DND-41 (cell line): ENCODE results near the gene PCNX1.

Source experiments
- ATAC-seq: fragments of 200-7000 bp; cut with Tn5 transposase; 3 replicates; pipeline ENCODE4 v1.9.1; 2021; ENCODE audit warnings: low read depth; ENCODE audit not compliant: insufficient read depth
- DNase-seq: peaks from one replicate; pipeline ENCODE4 v3.0.0-alpha.2; 2020
- H2AFZ ChIP-seq: 2 replicates; pipeline ENCODE4 v1.6.0; 2012; ENCODE audit warnings: low read depth, low read length
- H3K27ac ChIP-seq: 2 replicates; pipeline ENCODE4 v1.5.1; 2012; ENCODE audit warnings: low read length, inconsistent platforms
- H3K27me3 ChIP-seq: fragments of 200-600 bp; sonication (generic); 2 replicates; pipeline ENCODE4 v1.6.0; 2012; ENCODE audit warnings: low read length, mild to moderate bottlenecking, inconsistent platforms; ENCODE audit not compliant: insufficient read depth, poor library complexity
- H3K36me3 ChIP-seq: 2 replicates; pipeline ENCODE4 v1.5.1; 2012; ENCODE audit warnings: low read length, inconsistent platforms; ENCODE audit not compliant: insufficient read depth
- H3K4me1 ChIP-seq: 2 replicates; pipeline ENCODE4 v1.5.1; 2012; ENCODE audit warnings: mild to moderate bottlenecking, low read length; ENCODE audit not compliant: insufficient read depth
- H3K4me2 ChIP-seq: 2 replicates; pipeline ENCODE4 v1.6.0; 2012; ENCODE audit warnings: mild to moderate bottlenecking, moderate library complexity, low read length, inconsistent platforms; ENCODE audit not compliant: insufficient read depth
- H3K4me3 ChIP-seq, 2 experiments: fragments of 200-600 bp in 1 of 2; shearing (Covaris generic) in 1 of 2; 2 replicates each; pipeline ENCODE4 v1.5.1; 2012 to 2016; ENCODE audit warnings: inconsistent platforms in 2 of 2, low read length in 2 of 2, mild to moderate bottlenecking in 2 of 2, low read depth in 1 of 2, moderate library complexity in 1 of 2
- H3K79me2 ChIP-seq: 2 replicates; pipeline ENCODE4 v1.6.0; 2012; ENCODE audit warnings: low read length, inconsistent platforms; ENCODE audit not compliant: insufficient read depth
- H3K9ac ChIP-seq: 2 replicates; pipeline ENCODE4 v1.6.0; 2012; ENCODE audit warnings: low read depth, mild to moderate bottlenecking, inconsistent platforms, low read length, moderate library complexity
- H3K9me3 ChIP-seq: 2 replicates; pipeline ENCODE4 v1.5.1; 2012; ENCODE audit warnings: low read length, moderate library complexity, mild to moderate bottlenecking, inconsistent platforms; ENCODE audit not compliant: insufficient read depth, severe bottlenecking
- H4K20me1 ChIP-seq: 2 replicates; pipeline ENCODE4 v1.6.0; 2012; ENCODE audit warnings: low read length; ENCODE audit not compliant: insufficient read depth
- EZH2 ChIP-seq: IDR thresholded peaks from 3 replicates; pipeline ENCODE4 v1.6.1; 2012; ENCODE audit warnings: borderline replicate concordance, low read depth, mild to moderate bottlenecking, moderate library complexity, low read length, inconsistent platforms; ENCODE audit not compliant: severe bottlenecking
- TF ChIP-seq, protein P1 (sequence below): IDR thresholded peaks from 2 replicates; pipeline ENCODE4 v1.5.1; 2012; ENCODE audit warnings: borderline replicate concordance, low read length, moderate library complexity, mild to moderate bottlenecking; ENCODE audit not compliant: poor library complexity, severe bottlenecking; ENCODE audit errors: extremely low read depth

The PCNX1 gene

DNA sequence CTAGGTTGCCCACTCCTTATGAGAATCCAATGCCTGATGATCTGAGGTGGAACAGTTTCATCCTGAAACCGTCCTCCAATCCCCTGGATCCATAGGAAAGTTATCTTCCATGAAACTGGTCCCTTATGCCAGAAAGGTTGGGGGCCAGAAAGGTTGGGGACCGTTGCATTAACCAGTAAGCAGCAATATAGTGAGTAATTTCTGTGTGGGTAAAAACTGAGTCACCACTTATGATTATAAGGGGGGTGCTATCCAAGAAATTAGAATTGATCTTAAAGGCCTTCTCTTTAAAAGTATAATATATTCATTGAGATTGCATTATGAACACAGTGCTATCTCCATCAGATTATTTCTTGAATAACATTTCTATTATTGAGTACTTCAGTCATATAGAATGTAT, 97.2 kb downstream of the PCNX1 start:
- no peak for TF ChIP-seq EZH2
- TF ChIP-seq, protein P1, sequence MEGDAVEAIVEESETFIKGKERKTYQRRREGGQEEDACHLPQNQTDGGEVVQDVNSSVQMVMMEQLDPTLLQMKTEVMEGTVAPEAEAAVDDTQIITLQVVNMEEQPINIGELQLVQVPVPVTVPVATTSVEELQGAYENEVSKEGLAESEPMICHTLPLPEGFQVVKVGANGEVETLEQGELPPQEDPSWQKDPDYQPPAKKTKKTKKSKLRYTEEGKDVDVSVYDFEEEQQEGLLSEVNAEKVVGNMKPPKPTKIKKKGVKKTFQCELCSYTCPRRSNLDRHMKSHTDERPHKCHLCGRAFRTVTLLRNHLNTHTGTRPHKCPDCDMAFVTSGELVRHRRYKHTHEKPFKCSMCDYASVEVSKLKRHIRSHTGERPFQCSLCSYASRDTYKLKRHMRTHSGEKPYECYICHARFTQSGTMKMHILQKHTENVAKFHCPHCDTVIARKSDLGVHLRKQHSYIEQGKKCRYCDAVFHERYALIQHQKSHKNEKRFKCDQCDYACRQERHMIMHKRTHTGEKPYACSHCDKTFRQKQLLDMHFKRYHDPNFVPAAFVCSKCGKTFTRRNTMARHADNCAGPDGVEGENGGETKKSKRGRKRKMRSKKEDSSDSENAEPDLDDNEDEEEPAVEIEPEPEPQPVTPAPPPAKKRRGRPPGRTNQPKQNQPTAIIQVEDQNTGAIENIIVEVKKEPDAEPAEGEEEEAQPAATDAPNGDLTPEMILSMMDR = no peak
- Histone ChIP-seq H3K4me2 (no peak overlapping the region), H3K79me2 (peaks cover 3% of the 10 kb centered on the region; the same call in 1 of the 2 replicates), H3K4me1 (peaks cover 8% of the 10 kb centered on the region), H4K20me1 (no peaks in the 10 kb centered on the region), H3K27me3 (no peaks in the 10 kb centered on the region), H3K4me3 (no peak overlapping the region), H3K27ac (no peak overlapping the region), H3K36me3 (peaks cover 9% of the 10 kb centered on the region; the same call in 1 of the 2 replicates), H2AFZ (no peak overlapping the region), H3K9ac (no peak overlapping the region), H3K9me3 (no peaks in the 10 kb centered on the region)
- ATAC-seq (no peak), DNase-seq (no peak)

DNA sequence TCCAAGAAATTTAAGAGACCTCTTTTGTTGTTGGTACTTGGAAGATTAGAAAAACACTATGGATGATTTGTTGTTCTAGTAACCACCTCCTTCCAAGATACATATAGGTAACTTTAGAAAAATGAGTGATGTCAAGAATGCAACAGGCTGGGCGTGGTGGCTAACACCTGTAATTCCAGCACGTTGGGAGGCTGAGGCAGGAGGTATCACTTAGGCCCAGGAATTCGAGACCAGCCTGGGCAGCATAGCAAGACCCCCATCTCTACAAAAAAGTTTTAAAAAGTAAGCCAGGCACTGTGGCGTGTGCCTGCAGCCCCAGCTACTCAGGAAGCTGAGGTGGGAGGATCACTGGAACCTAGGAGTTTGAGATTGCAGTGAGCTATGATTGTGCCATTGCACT, 97.8 kb downstream of the PCNX1 start:
- no peak for ATAC-seq
- Histone ChIP-seq H3K4me2 (no peak overlapping the region), H3K4me1 (peaks cover 2% of the 10 kb centered on the region; the same call in 1 of the 2 replicates), H3K27ac (no peak overlapping the region), H3K9me3 (no peaks in the 10 kb centered on the region), H3K27me3 (no peaks in the 10 kb centered on the region), H3K4me3 (no peak overlapping the region), H3K36me3 (peaks cover 9% of the 10 kb centered on the region; the same call in 1 of the 2 replicates), H2AFZ (no peak overlapping the region), H4K20me1 (no peaks in the 10 kb centered on the region), H3K9ac (no peak overlapping the region), H3K79me2 (peaks cover 3% of the 10 kb centered on the region; the same call in 1 of the 2 replicates)
- TF ChIP-seq EZH2 = no peak
- TF ChIP-seq, protein P1 = no peak
- DNase-seq = no peak

DNA sequence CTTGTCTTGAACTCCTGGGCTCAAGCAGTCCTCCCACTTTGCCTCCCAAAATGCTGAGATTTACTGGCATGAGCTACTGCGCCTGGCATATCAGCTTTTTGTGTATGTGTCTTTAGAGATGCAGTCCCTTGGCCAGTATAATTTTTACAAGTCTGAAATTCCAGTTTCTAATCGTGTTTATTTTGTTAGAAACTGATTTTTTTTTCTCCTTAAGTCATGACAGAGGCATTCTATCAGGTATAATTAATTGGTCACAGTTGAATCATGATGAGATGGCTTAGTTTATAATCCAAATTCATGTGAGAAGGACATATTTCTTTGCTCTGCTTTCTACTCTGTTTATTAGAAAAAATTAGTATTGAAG, 98.9 kb downstream of the PCNX1 start:
- H3K36me3 ChIP-seq = peaks cover 14% of the 10 kb centered on the region; the same call in 1 of the 2 replicates
- TF ChIP-seq, protein P1 = no peak
- no peak for TF ChIP-seq EZH2
- no peaks in the 10 kb centered on the region for H3K79me2 ChIP-seq
- no peaks in the 10 kb centered on the region for H4K20me1 ChIP-seq
- no peaks in the 10 kb centered on the region for H3K4me1 ChIP-seq
- no peak for DNase-seq
- no peak for ATAC-seq
- no peak overlapping the region for H3K4me3 ChIP-seq
- no peaks in the 10 kb centered on the region for H3K27me3 ChIP-seq
- H3K9me3 ChIP-seq = no peaks in the 10 kb centered on the region
- no peak overlapping the region for H3K27ac ChIP-seq
- no peak overlapping the region for H3K4me2 ChIP-seq
- no peak overlapping the region for H3K9ac ChIP-seq
- no peak overlapping the region for H2AFZ ChIP-seq

DNA sequence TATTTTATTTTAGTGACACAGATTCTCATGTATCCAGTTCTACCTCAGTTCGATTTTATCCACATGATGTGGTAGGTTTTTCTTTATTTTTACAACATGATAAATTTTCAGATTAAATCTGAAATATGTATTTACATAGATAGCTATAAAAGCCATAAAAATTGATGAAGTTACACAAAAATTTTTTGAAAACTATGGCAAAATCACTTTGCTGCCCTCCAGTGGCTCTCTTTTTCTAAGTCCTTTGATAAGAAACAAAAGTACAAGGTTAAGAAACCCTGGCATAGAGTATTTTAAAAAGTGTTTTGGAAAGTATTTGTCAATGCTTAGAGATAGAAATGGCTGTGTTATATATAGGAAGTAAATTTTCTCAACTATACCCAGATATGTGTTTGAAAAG, 104.2 kb downstream of the PCNX1 start:
- Histone ChIP-seq H3K4me3 (no peak overlapping the region), H3K9ac (no peak overlapping the region), H2AFZ (no peak overlapping the region), H3K4me2 (no peak overlapping the region), H3K27ac (no peak overlapping the region), H3K36me3 (peaks cover 22% of the 10 kb centered on the region; the same call in 1 of the 2 replicates), H3K79me2 (no peaks in the 10 kb centered on the region), H3K27me3 (no peaks in the 10 kb centered on the region), H3K9me3 (no peaks in the 10 kb centered on the region), H4K20me1 (no peaks in the 10 kb centered on the region), H3K4me1 (no peaks in the 10 kb centered on the region)
- no peak for TF ChIP-seq EZH2
- TF ChIP-seq, protein P1 = peak; percentile 36
- no peak for ATAC-seq
- DNase-seq = no peak
